Bronchial epithelial cell (primary cell): ENCODE data around the gene TIA1. TPM values are rescaled to one million over a fixed set of nuclear protein-coding genes. Genes with fewer than 3 reads are reported as not detected.
"Not testable (repeated sequence)": the region's sequence is repeated elsewhere in the genome, so short reads cannot be mapped to it uniquely, and the experiment has no call there.

Experiments
- DNase-seq: peaks from one replicate; pipeline ENCODE4 v3.0.0-alpha.2; 2010; ENCODE audit warnings: low read depth
- FAIRE-seq: peaks from 2 replicates; lab custom pipeline; 2011; peaks lifted over from hg19 to GRCh38; lab: Jason Lieb, UNC
- H3K27me3 ChIP-seq: 2 replicates; pipeline ENCODE4 v1.5.1; 2011; ENCODE audit warnings: low read length; ENCODE audit not compliant: control insufficient read depth, insufficient read depth
- H3K36me3 ChIP-seq: 2 replicates; pipeline ENCODE4 v1.5.1; 2011; ENCODE audit warnings: low read length; ENCODE audit not compliant: control insufficient read depth, insufficient read depth
- H3K4me3 ChIP-seq: 2 replicates; pipeline ENCODE4 v1.5.1; 2011; ENCODE audit warnings: mild to moderate bottlenecking, low read depth, low read length, control low read depth
- CTCF ChIP-seq: IDR thresholded peaks from 2 replicates; pipeline ENCODE4 v1.5.1; 2011; ENCODE audit warnings: mild to moderate bottlenecking, moderate library complexity, low read length, control low read depth, inconsistent platforms; ENCODE audit not compliant: insufficient read depth, severe bottlenecking
- total RNA-seq: library from RNA; depleted of rRNA; stranded (reverse); fragments of >200 nt; gene quantifications from 2 replicates; pipeline ENCODE4 v1.2.1, GENCODE V29; 2014

The TIA1 gene
- total RNA-seq, 1 donor from 2014 or later: 58.7 TPM

- H3K4me3 ChIP-seq: no peak overlapping the region
- DNase-seq: no peak
- H3K36me3 ChIP-seq: no peaks in the 10 kb centered on the region
- no peaks in the 10 kb centered on the region for H3K27me3 ChIP-seq
- TF ChIP-seq CTCF: no peak
- FAIRE-seq: no peak
These were observed 49.0 kb downstream of the TIA1 start for GRCh38 chr2:70199320-70199864.

- TF ChIP-seq CTCF: no peak
- FAIRE-seq (no peak), DNase-seq (peak; percentile 74)
- H3K4me3 ChIP-seq: no peak overlapping the region
- no peaks in the 10 kb centered on the region for H3K36me3 ChIP-seq
- H3K27me3 ChIP-seq: no peaks in the 10 kb centered on the region
These were observed 55.9 kb downstream of the TIA1 start for GRCh38 chr2:70192516-70192915.

GRCh38 chr2:70191244-70191735 is 57.1 kb downstream of the TIA1 start:
- Histone ChIP-seq H3K4me3 (peak overlapping the region; percentile 65), H3K36me3 (no peaks in the 10 kb centered on the region), H3K27me3 (no peaks in the 10 kb centered on the region)
- DNase-seq (no peak), FAIRE-seq (no peak)
- TF ChIP-seq CTCF: no peak

GRCh38 chr2:70190418-70191243 is 57.8 kb downstream of the TIA1 start, which contains the start of gene C2orf42:
C2orf42 (minus strand) TSS chr2:70191019; CDS start chr2:70181985, 9,034 bp downstream.
- peak within 1 kb of the TSS; percentile 65 for H3K4me3 ChIP-seq
- H3K36me3 ChIP-seq: no peaks in the 10 kb centered on the region
- TF ChIP-seq CTCF: no peak
- no peak for FAIRE-seq
- no peaks in the 10 kb centered on the region for H3K27me3 ChIP-seq
- DNase-seq: peak; percentile 94

- no peak for FAIRE-seq
- no peak for TF ChIP-seq CTCF
These were observed 60.0 kb downstream of the TIA1 start for GRCh38 chr2:70188460-70188859.

GRCh38 chr2:70187170-70187569 is 61.3 kb downstream of the TIA1 start:
- not testable (repeated sequence) for FAIRE-seq, H3K27me3 ChIP-seq, H3K4me3 ChIP-seq, H3K36me3 ChIP-seq, DNase-seq

More at GRCh38 chr2:70188460-70188859, 60.0 kb downstream of the TIA1 start:
- no peak for DNase-seq
- H3K4me3 ChIP-seq: no peak overlapping the region
- H3K27me3 ChIP-seq: no peaks in the 10 kb centered on the region
- no peaks in the 10 kb centered on the region for H3K36me3 ChIP-seq
